Tibial nerve (tissue), 3 donors: Measurements from ENCODE around the gene ATXN3.

Experiments
- CTCF ChIP-seq, 5 experiments: fragments of 200-600 bp in 3 of 5; fragments of 450-650 bp in 2 of 5; sonication (generic) in 3 of 5; IDR thresholded peaks; one replicate each; pipeline ENCODE4 v1.5.1; 2016 to 2019; ENCODE audit warnings: antibody characterized with exemption in 5 of 5, mild to moderate bottlenecking in 3 of 5, moderate library complexity in 2 of 5
- POLR2A ChIP-seq, 2 donors: fragments of 450-650 bp; IDR thresholded peaks; one replicate each; pipeline ENCODE4 v1.6.1; 2017; ENCODE audit warnings: antibody characterized with exemption in 2 of 2, mild to moderate bottlenecking in 2 of 2, moderate library complexity in 2 of 2

- TF ChIP-seq CTCF (IDR thresholded peaks at IDR 0.05) = no peak
- TF ChIP-seq POLR2A (IDR thresholded peaks at IDR 0.05) = no peak
These were observed 72.9 kb downstream of the ATXN3 start for GRCh38 chr14:92033433-92033832.
